NB4 (cell line): ENCODE data around the gene ERCC5.

Experiments used
- MYC ChIP-seq: IDR thresholded peaks from 2 replicates; pipeline ENCODE4 v1.6.1; 2011; ENCODE audit warnings: low read depth, low read length
- POLR2A ChIP-seq: IDR thresholded peaks from 2 replicates; pipeline ENCODE4 v1.6.1; 2011; ENCODE audit warnings: mild to moderate bottlenecking; ENCODE audit not compliant: insufficient read length; ENCODE audit errors: extremely low read depth
- TF ChIP-seq, protein P1 (sequence below): IDR thresholded peaks from one replicate; pipeline ENCODE4 v1.5.1; 2012; ENCODE audit warnings: low read depth, low read length

DNA sequence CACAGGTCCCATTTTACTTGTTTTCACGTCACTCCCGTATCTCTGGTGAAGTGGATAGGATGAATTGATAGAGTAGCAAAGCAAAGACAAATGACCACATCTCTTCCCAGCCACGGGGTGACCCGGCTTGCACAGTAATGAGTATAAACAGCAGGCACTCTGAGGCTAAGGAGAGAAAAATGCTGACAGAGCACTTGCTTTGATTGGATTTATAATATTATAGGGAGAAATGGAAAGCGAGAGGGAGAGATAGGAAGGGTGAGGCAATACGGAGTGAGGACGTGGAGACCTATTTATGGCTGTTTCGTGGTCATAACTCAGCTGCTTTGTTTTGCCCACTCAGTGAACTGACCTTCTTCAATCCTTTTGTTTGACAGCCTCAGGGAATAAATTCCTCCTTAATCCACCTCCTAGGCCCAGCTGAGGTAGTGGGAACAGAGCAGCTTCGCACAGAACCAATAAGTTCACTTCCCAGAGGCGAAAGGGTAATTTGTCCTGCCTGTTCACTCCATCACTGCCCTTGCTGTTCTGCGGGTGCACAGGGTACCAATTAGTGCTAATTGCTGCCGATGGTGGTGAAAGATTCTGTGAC is 68.6 kb downstream of the ERCC5 start:
- TF ChIP-seq, protein P1, sequence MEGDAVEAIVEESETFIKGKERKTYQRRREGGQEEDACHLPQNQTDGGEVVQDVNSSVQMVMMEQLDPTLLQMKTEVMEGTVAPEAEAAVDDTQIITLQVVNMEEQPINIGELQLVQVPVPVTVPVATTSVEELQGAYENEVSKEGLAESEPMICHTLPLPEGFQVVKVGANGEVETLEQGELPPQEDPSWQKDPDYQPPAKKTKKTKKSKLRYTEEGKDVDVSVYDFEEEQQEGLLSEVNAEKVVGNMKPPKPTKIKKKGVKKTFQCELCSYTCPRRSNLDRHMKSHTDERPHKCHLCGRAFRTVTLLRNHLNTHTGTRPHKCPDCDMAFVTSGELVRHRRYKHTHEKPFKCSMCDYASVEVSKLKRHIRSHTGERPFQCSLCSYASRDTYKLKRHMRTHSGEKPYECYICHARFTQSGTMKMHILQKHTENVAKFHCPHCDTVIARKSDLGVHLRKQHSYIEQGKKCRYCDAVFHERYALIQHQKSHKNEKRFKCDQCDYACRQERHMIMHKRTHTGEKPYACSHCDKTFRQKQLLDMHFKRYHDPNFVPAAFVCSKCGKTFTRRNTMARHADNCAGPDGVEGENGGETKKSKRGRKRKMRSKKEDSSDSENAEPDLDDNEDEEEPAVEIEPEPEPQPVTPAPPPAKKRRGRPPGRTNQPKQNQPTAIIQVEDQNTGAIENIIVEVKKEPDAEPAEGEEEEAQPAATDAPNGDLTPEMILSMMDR: no peak
- TF ChIP-seq POLR2A: no peak
- no peak for TF ChIP-seq MYC
